Superior temporal gyrus (tissue), 1 donor: ENCODE measurements around the gene RABGGTA.

Experiments
- DNase-seq: peaks from one replicate; pipeline ENCODE4 v3.0.0-alpha.2; 2016; ENCODE audit errors: extremely low spot score

Gene RABGGTA

GRCh38 chr14:24216345-24216699, 55.1 kb downstream of the RABGGTA start:
- DNase-seq: no peak
